Measurements from ENCODE around the gene INPP5J.

The INPP5J gene

DNA sequence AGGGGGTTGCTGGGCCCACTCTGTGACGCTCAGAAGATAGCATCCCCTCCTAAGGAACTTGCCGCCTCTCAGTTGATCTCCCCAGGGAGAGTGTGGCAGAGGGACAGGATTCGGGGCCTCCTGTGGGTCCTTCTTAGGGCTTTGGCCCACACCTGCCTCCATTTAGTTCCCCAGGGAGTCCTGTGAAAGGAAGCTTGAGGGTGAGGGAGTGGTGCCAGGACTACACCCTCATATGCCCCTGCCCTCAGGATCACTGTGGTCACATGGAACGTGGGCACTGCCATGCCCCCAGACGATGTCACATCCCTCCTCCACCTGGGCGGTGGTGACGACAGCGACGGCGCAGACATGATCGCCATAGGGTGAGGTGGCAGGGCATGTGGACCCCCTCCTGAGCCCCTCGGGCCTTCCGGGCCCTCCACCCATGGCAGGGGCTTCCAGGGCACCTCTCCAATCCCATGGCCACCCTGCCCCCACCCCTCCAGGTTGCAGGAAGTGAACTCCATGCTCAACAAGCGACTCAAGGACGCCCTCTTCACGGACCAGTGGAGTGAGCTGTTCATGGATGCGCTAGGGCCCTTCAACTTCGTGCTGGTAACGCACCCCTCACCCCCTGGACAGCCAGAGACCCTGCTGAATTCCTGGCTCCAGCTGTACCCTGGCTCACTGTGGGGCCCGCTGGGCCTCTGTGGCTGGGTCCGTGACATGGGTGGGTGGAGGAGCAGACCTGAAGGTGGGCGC lies 3.5 kb downstream of the INPP5J start:
- DNase-seq (ENCODE audit: low spot score), result no peak

DNA sequence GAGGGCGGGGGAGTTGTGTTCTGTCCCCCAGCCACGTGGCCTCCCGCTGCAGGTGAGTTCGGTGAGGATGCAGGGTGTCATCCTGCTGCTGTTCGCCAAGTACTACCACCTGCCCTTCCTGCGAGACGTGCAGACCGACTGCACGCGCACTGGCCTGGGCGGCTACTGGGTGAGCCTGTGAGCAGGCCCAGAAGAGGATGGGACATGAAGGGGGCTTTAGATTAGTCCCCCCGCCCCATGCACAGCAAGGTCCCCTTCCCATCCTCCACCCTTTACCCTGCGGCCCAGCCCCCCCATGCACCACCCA lies 4.1 kb downstream of the INPP5J start:
- DNase-seq (ENCODE audit: low spot score), result no peak

DNA sequence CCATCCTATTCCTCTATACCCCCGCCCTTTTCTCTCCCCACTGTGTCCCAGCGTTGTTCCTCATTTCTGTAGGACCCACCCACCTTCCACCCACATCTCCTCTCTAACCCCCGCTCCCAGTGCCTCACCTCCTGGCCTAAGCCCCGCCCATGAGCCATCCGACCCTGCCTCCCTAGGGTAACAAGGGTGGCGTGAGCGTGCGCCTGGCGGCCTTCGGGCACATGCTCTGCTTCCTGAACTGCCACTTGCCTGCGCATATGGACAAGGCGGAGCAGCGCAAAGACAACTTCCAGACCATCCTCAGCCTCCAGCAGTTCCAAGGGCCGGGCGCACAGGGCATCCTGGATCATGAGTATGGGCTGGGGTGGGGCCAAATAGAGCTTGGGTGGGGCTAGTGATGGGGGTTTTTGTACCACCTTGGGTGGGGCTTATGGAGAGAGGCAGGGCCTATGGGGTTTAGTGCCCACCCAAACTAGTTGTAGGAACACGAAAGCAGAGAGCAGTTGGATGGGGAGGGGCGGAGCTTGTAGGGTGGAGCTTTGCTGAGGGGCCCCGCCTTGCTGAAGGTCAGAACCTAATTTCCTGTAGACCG lies 4.5 kb downstream of the INPP5J start:
- no peak for DNase-seq (ENCODE audit: low spot score)

DNA sequence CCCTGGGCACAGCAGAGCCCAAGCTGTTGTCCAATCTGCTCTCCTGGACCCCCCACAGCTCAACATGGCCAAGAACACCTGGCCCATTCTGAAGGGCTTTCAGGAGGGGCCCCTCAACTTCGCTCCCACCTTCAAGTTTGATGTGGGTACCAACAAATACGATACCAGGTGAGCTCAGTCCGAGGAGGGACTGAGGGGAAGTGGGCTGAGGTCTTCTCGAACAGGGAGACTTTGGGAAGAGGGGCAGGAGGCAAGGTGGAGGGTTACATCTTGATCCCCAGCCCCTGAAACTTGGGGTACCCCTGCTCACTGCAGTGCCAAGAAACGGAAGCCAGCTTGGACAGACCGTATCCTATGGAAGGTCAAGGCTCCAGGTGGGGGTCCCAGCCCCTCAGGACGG lies 5.4 kb downstream of the INPP5J start:
- no peak for DNase-seq (ENCODE audit: low spot score)

DNA sequence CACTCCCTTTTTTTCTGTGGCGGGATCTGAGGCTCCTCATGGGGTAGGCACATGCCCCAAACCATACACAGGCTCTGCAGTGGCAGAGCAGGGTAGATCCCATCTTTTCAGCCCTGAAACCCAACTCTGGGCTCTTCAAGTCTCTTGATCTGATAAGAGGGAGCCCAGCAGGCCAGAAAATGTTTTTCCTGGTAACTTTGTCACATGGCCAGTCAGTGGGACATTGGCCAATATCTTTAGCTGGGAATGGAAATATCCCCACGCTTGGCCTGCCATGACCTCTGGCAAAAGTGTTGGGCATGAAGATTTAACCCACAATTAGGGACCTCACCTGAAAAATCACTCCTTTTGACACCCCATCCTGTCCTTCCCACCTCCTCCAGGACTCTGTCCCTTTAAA lies 8.1 kb downstream of the INPP5J start:
- no peak for DNase-seq (ENCODE audit: low spot score)

DNA sequence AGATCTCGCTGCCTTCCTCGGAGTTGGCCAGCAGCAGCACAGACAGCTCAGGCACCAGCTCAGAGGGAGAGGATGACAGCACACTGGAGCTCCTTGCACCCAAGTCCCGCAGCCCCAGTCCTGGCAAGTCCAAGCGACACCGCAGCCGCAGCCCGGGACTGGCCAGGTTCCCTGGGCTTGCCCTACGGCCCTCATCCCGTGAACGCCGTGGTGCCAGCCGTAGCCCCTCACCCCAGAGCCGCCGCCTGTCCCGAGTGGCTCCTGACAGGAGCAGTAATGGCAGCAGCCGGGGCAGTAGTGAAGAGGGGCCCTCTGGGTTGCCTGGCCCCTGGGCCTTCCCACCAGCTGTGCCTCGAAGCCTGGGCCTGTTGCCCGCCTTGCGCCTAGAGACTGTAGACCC lies 11.1 kb downstream of the INPP5J start:
- no peak for DNase-seq (ENCODE audit: low spot score)

DNA sequence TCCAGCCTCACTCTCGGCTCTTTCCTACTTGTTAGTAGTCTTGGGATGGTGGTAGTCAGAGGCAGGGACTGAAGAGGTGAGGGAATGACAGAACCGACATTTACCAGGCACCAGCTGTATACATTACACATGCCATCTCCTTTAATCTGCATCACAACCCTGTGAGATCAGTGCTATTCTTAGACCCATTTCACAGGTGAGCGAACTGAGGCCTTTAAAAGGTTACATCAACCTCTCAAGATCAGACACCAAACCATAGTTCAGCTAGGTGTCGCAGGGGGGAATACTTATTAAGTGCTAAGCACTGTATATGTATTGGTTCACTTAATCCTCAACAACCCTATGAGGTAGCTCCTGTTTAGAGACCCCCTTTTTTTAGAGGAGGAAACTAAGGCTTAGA lies 11.9 kb downstream of the INPP5J start:
- DNase-seq (ENCODE audit: low spot score), result no peak

DNA sequence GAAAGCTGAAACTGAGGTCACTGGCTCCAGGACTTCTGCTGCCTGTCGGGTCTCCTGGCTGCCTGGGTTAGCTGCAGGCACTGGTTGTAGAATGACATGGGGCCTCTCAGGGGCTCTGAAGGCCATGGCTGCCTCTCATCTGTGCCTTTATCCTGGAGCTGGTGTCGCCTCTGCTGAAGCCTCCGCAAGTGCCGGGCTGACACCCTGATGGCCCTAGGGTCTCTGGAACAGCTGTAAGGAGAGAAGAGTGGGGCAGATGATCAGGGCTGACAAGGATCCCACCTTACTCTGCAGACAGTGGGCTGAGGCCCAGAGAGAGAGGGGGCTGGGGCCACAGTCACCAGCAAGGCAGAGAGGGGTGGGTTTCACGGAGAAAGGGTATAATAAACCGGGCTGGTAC lies 12.9 kb downstream of the INPP5J start:
- DNase-seq (ENCODE audit: low spot score), result no peak

DNA sequence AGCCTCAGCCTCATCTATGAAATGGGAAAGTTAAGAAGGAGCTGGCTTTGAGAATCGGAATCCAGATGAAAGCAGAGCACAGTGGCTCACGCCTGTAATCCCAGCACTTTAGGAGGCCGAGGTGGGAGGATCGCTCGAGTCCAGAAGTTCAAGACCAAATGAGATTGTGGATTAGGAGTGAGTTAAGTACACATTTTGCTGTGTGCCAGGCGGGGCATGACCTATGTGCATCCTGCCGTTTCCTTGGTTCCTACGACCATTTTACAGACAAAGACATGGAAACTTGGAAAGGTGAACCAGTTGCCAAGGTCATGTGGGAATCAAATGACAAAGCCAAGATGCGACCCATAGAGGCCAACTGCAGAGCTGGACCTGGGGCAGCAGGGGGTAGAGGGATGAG lies 13.4 kb downstream of the INPP5J start:
- DNase-seq (ENCODE audit: low spot score), result no peak

DNA sequence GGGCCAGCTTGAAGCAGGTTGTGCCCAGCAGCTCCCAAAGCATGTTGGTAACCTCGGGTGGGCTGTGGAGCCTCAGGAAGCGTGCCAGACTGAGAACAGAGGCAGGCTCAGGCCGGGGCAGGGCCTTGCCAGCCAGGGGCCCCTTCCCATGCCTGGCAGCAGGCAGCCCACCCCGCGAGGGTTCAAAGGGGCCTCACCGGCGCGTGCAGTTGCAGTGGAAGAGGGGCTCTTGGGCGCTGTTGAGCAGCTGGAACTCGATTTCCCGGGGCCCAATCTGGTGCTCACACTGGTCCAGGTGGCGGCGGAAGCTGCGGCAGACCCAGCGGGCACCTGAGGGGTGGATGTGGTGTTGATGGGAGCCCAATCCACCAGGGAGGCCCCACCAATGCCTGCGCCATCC lies 13.9 kb downstream of the INPP5J start:
- DNase-seq (ENCODE audit: low spot score), result no peak

DNA sequence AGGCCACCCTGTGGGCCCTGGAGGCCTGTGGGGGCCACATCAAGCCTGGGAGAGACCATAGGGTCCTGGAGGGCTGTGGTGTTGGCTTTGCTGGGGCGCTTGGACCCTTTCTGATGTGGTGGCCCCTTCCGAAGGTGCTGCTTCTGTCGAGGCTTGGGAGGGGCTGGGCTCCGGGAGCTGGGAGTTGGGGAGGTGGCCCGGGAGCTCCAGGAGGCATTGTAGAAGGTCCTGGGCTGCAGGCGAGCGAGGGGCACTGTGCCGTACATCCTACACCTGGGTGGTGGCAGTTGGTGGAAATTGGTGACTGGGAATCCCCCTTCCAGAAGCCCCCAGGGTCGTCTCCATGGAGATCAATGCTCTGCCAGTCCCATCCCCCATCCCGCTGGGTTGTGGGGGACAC lies 15.0 kb downstream of the INPP5J start:
- DNase-seq (ENCODE audit: low spot score), result no peak

DNA sequence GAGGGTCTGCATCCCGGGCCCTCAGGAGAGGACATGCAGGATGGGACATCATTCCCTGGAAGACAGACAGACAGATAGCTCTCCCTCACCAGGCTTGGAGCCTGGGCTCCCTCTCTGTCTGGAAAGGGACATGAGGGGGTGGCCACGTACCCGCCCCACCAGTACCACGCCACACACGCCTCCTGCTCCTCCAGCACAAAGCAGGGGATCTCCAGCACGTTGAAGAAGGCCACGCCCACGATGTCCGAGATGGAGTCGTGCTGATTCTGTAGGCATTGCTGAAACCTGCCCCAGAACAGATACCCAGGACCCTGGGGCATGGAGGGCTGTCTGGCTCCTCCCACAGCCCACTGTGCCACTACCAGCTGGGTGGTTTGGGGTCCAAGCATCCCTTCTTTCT lies 15.4 kb downstream of the INPP5J start:
- no peak for DNase-seq (ENCODE audit: low spot score)

DNA sequence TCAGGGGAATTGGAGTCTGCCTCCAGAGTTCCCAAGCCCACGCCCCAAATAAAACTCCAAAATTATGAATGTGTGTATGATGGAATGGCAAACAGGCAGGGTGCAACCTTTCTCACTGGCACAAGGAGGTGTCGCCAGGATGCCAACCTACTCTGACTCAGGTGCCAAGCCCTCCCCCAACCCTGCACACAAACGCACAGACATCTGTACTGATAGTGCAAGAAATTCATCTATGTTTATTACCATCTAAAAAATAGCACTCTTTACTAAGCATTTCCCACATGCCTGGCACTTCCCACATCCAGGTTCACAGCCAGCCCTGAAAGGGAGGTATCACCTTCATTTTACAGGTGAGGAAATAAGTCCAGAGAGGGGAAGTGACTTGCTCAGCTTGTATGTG lies 16.3 kb downstream of the INPP5J start:
- no peak for DNase-seq (ENCODE audit: low spot score)

DNA sequence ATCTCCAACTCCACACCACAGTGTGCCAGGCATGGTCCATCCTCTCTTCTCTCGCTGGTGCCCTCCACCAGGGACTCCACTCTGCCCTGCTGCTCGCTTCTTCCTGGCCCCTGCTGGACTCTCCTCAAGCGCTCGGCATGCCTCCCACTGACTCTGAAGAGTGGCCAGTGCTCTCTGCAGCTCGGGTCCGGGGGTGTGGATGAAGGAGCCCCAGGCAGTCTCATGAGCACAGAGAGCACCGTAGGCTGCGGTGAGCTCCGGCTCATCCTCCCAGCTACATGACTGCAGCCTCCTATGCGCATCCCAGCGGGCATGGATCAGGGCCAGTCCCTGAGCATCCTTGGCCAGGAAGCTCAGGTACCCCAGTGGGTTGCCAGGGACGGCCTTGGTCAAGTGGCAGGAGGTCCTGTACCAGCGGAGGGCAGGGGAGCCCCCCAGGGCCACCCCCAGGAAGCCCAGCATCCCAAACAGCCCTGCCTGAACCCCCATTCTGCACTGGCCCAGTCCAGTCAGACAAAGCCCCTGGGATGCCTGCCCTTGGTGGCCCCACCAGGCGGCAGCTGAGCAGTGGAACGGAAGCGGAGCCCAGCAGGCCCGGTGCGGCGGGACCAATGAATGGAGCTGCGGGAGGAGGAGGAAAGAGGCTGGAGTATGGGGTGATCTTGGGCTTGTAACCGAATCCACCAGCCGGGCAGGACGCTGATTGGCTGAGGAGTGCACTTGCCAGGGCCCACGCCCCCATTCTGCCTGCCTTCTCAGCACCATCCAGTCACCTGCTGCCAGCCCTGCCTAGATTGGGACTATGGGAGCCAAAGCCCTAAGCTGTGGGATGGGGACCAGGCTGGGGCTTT lies 17.3 kb downstream of the INPP5J start, which contains the start of gene PLA2G3:
Gene PLA2G3, minus strand, starts transcription at position 643 of the 851 bp plus-strand sequence. Its CDS starts 154 bp downstream, at position 489.
- DNase-seq (ENCODE audit: low spot score), result no peak

DNA sequence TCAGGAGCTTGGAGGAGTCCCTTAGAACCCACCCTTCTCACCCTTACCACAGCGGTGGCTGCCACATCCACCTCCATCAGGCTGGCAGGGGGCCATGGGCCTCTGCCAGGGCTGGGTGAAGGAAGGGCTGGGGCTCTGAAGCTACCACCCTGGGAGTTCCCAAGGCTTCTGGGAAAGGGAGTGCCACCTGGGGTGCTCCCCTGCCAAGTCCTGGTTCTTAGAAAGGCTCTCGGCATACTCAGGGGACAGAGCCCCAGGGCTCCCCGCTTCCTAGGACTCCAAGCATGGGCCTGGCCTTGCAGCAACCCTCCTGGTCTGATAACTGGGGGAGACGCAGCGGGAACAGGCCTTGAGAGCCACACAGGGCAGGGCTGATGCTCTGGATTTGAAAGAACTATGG lies 18.0 kb downstream of the INPP5J start:
- DNase-seq (ENCODE audit: low spot score), result no peak

DNA sequence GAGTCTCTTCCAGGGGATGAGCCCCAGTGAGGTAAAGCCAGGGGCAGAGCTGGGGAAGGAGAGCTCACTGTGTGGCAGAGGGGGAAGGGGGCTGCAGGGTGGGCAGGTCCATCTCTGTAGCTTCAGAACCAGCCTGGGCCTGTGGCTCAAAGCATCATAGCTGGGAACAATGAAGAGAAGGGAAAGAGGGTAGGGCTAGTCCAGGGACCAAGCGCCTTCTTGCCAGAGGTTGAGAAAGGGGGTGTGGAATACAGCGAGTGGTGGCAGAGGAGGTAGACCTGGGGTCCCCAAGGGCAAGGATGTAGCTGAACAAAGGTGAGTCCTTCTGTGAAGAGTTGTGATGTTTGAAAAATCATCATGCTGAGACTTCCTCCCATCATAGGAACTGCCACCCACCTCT lies 18.8 kb downstream of the INPP5J start:
- no peak for DNase-seq (ENCODE audit: low spot score)

DNA sequence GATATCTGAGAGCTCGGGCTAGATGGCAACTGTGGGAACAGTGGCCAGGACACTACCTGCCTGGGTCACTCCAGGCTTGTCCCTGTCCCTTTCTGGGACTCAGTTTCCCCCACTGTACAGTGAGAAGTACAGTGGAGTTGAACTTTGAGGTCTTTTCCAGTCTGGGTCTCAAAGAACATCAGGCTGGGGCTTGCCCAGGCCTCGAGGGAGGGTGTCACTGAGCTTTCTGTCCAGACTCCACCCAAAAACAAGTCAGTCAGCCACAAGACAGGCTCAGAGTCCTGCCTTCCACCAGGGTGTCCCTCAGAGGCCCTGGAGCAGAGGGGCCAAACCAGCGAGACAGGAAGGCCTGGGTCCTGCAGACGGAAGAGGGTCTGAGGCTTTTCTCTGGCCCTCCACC lies 19.5 kb downstream of the INPP5J start:
- no peak for DNase-seq (ENCODE audit: low spot score)

DNA sequence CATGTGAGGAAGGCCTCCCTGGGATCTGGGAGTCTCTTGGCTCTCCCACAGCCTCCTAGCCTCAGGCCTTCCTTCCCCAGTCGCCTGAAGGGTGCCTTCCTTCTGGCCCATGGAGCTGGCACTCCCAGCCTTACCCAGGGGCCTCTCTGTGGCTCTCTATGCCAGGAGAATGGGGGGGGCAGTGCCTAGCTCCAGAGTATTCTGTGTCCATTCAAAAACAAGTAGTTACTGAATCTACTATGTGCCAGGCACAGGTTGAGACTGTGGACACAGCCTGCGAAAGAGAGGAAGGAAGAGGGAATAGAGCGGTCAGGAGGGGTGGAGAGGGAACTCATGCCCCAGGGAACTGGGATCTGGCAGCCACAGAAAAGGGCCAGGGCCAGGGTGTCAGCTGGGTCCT lies 20.3 kb downstream of the INPP5J start:
- DNase-seq (ENCODE audit: low spot score), result no peak

DNA sequence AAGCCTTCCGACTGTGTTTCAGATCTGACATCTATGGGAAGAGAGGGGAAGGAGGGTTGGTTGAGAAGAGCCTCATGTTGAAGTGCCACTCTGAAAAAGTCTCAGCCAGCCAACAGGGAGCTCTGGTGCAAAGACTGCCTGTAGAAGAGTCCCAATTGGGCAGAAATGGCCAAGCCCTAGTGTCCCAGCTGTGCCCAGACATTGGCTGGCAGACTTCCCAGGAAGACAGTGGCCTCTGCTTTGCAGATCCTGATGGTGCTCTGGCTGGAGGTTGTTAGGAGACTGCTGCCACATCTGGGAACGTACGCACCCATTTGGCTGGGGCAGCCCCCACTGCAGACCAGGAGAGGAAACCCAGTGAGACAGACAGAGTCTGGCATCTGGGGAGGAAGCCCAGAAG lies 20.8 kb downstream of the INPP5J start:
- DNase-seq (ENCODE audit: low spot score), result no peak

DNA sequence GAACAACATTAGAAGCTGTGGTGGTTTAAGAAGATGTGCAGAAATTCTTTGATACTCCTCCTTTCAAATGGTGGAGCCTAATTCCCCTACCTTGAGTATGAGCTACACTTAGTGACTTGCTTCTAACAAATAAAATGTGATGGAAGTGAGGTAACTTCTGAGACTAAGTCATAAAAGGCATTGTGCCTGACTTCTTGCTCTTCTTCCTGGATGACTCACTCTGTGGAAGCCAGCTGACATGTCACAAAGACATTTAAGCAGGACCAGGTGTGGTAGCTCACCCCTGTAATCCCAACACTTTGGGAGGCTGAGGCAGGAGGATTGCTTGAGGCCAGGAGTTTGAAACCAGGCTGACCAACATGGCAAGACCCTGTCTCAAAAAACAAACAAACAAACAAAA lies 21.5 kb downstream of the INPP5J start:
- DNase-seq (ENCODE audit: low spot score), result no peak

DNA sequence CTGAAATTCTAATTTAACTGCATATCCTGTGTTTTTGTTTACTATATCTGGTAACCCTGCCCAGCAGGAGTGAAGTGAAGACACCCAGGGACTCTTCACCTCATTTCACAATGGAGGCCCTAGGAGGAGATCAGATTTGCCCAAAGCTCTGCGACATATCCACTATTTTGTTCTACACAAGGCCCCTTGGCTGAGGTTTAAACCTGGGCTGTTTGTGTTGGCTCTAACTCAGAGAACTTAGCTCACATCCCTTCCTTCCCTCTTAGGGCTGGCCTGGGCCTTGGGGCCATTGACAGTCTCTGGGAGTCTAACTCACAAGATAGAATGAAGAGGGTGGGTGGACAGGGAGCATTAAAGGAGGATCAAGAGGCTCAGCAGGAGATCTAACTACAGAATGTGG lies 25.7 kb downstream of the INPP5J start:
- DNase-seq (ENCODE audit: low spot score), result no peak

DNA sequence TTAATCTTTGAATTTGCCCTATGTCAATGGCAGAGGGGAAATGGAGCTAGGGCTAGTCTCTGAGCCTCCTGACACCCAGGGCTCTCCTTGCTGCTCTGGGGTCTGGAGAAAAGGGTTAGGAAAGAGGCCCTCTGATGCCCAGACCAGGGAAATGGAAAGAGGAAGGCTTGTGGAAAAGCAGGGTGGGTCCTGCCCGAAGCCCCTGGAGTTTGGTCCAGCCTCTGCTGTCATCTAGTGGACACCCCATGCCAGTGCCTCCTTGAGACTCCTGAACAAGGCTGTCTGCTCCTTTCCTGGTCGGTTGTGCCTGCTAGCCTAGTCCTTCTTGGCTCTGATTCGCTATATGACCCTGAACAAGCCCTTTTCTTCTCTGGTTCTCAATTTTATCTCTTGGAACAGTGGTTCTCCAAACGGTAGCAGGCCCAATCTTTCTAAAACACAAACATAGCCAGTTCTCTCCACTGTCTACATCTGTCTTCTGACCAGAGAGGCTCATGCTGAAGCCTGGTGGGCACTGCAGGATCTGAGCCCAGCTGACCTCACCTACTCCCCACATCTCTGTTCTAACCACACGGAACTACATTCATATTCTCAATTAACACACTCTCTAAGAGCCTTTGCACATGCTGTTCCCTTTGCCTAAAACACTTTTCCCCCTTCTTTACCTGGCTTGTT lies 26.3 kb downstream of the INPP5J start:
- peak; percentile 36 for DNase-seq (ENCODE audit: low spot score)

DNA sequence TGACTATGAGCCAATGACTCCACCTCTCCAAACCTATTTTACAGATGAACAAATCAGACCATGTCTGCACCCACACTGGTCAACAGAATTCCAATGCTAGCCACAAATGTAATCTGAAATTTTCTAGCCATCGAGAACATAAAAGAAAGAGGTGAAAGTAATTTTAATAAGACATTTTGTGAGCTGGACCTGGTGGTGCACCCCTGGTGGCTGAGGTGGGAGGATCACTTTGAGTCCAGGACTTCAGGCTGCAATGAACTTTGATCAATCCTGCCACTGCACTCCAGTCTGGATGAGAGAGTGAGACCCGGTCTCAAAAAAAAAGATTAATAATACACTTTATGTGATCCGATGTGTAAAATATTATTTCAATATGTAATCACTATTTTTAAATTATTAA lies 27.8 kb downstream of the INPP5J start:
- no peak for DNase-seq (ENCODE audit: low spot score)
